Hepatic stellate cell (primary cell): Measurements from ENCODE around the gene FGFRL1.
A peak's percentile ranks its signal among the peaks of the same experiment; 100 is the strongest.
"Not testable (repeated sequence)": the region's sequence is repeated elsewhere in the genome, so short reads cannot be mapped to it uniquely, and the experiment has no call there.

ENCODE experiments used
- DNase-seq: peaks from one replicate; pipeline ENCODE4 v3.0.0; 2011; ENCODE audit warnings: low spot score

FGFRL1 gene

GRCh38 chr4:1053080-1053661, 41.7 kb downstream of the FGFRL1 start:
- peak; percentile 71 for DNase-seq

- not testable (repeated sequence) for DNase-seq
Observed at GRCh38 chr4:1053891-1054290, 42.5 kb downstream of the FGFRL1 start.

- DNase-seq, result not testable (repeated sequence)
Observed at GRCh38 chr4:1054696-1055242, 43.3 kb downstream of the FGFRL1 start.

GRCh38 chr4:1055243-1055701, 43.8 kb downstream of the FGFRL1 start:
- DNase-seq, result not testable (repeated sequence)

GRCh38 chr4:1055721-1056590, 44.5 kb downstream of the FGFRL1 start:
- peak; percentile 58 for DNase-seq

GRCh38 chr4:1056671-1057402, 45.4 kb downstream of the FGFRL1 start:
- no peak for DNase-seq

- DNase-seq, result no peak
Observed at GRCh38 chr4:1057403-1057745, 45.9 kb downstream of the FGFRL1 start.

- no peak for DNase-seq
Observed at GRCh38 chr4:1058198-1058996, 47.0 kb downstream of the FGFRL1 start.

- no peak for DNase-seq
Observed at GRCh38 chr4:1058997-1059665, 47.7 kb downstream of the FGFRL1 start.

GRCh38 chr4:1060121-1060520, 48.7 kb downstream of the FGFRL1 start:
- DNase-seq, result no peak

GRCh38 chr4:1060621-1061020, 49.2 kb downstream of the FGFRL1 start:
- DNase-seq, result no peak

- no peak for DNase-seq
Observed at GRCh38 chr4:1061056-1061700, 49.8 kb downstream of the FGFRL1 start.

GRCh38 chr4:1061760-1062159, 50.3 kb downstream of the FGFRL1 start:
- DNase-seq, result no peak

GRCh38 chr4:1062419-1062818, 51.0 kb downstream of the FGFRL1 start:
- no peak for DNase-seq

GRCh38 chr4:1065732-1066131, 54.3 kb downstream of the FGFRL1 start:
- no peak for DNase-seq

GRCh38 chr4:1069394-1069793, 58.0 kb downstream of the FGFRL1 start:
- no peak for DNase-seq

- peak; percentile 80 for DNase-seq
Observed at GRCh38 chr4:1072830-1073446, 61.5 kb downstream of the FGFRL1 start.

- DNase-seq, result no peak
Observed at GRCh38 chr4:1074077-1074476, 62.7 kb downstream of the FGFRL1 start.

- no peak for DNase-seq
Observed at GRCh38 chr4:1075225-1075624, 63.8 kb downstream of the FGFRL1 start.
